Kidney epithelial cell (primary cell): ENCODE measurements around the gene CALML4. TPM values are rescaled to one million over a fixed set of nuclear protein-coding genes. Genes with fewer than 3 reads are reported as not detected.

ENCODE experiments used
- DNase-seq: peaks from one replicate; pipeline ENCODE4 v3.0.0-alpha.2; 2010; ENCODE audit warnings: low read depth
- H3K27me3 ChIP-seq: 2 replicates; pipeline ENCODE4 v1.6.0; 2011; ENCODE audit warnings: low read length; ENCODE audit not compliant: control insufficient read depth, insufficient read depth
- H3K36me3 ChIP-seq: 2 replicates; pipeline ENCODE4 v1.5.1; 2011; ENCODE audit warnings: low read length; ENCODE audit not compliant: control insufficient read depth, insufficient read depth
- H3K4me3 ChIP-seq: 2 replicates; pipeline ENCODE4 v1.5.1; 2011; ENCODE audit warnings: low read depth, mild to moderate bottlenecking, control low read depth, low read length
- CTCF ChIP-seq: IDR thresholded peaks from 2 replicates; pipeline ENCODE4 v1.5.1; 2011; ENCODE audit warnings: mild to moderate bottlenecking, moderate library complexity, low read length, control low read depth, inconsistent platforms; ENCODE audit not compliant: insufficient read depth, poor library complexity, severe bottlenecking
- total RNA-seq: library from RNA; depleted of rRNA; stranded (reverse); fragments of >200 nt; gene quantifications from 2 replicates; pipeline ENCODE4 v1.2.3, GENCODE V29; 2015

CALML4 gene
- total RNA-seq, 1 donor from 2014 or later: 2.4 TPM

- H3K27me3 ChIP-seq: no peaks in the 10 kb centered on the region
- peaks cover 2% of the 10 kb centered on the region for H3K36me3 ChIP-seq
- DNase-seq: no peak
- H3K4me3 ChIP-seq: no peak overlapping the region
- TF ChIP-seq CTCF: no peak
Observed at GRCh38 chr15:68220967-68221366, 15.8 kb upstream of the CALML4 start.

GRCh38 chr15:68220489-68220888, 15.4 kb upstream of the CALML4 start:
- no peak for DNase-seq

GRCh38 chr15:68218847-68219798, 14.0 kb upstream of the CALML4 start:
- no peak for DNase-seq
- Histone ChIP-seq H3K27me3 (no peaks in the 10 kb centered on the region), H3K36me3 (peaks cover 2% of the 10 kb centered on the region), H3K4me3 (no peak overlapping the region)
- no peak for TF ChIP-seq CTCF

More at GRCh38 chr15:68220489-68220888, 15.4 kb upstream of the CALML4 start:
- Histone ChIP-seq H3K4me3 (no peak overlapping the region), H3K36me3 (peaks cover 2% of the 10 kb centered on the region), H3K27me3 (no peaks in the 10 kb centered on the region)
- no peak for TF ChIP-seq CTCF

- no peak for TF ChIP-seq CTCF
- no peak for DNase-seq
- no peaks in the 10 kb centered on the region for H3K27me3 ChIP-seq
- H3K36me3 ChIP-seq: peaks cover 2% of the 10 kb centered on the region
- H3K4me3 ChIP-seq: no peak overlapping the region
Observed at GRCh38 chr15:68218331-68218730, 13.2 kb upstream of the CALML4 start.

GRCh38 chr15:68217341-68217740, 12.2 kb upstream of the CALML4 start:
- TF ChIP-seq CTCF: no peak
- Histone ChIP-seq H3K36me3 (peaks cover 2% of the 10 kb centered on the region), H3K4me3 (no peak overlapping the region), H3K27me3 (no peaks in the 10 kb centered on the region)
- no peak for DNase-seq
